DND-41 (cell line): Measurements from ENCODE around the gene SINHCAF.

Source experiments
- ATAC-seq: fragments of 200-7000 bp; cut with Tn5 transposase; 3 replicates; pipeline ENCODE4 v1.9.1; 2021; ENCODE audit warnings: low read depth; ENCODE audit not compliant: insufficient read depth
- DNase-seq: peaks from one replicate; pipeline ENCODE4 v3.0.0-alpha.2; 2020
- H2AFZ ChIP-seq: 2 replicates; pipeline ENCODE4 v1.6.0; 2012; ENCODE audit warnings: low read depth, low read length
- H3K27ac ChIP-seq: 2 replicates; pipeline ENCODE4 v1.5.1; 2012; ENCODE audit warnings: low read length, inconsistent platforms
- H3K27me3 ChIP-seq: fragments of 200-600 bp; sonication (generic); 2 replicates; pipeline ENCODE4 v1.6.0; 2012; ENCODE audit warnings: low read length, mild to moderate bottlenecking, inconsistent platforms; ENCODE audit not compliant: insufficient read depth, poor library complexity
- H3K36me3 ChIP-seq: 2 replicates; pipeline ENCODE4 v1.5.1; 2012; ENCODE audit warnings: low read length, inconsistent platforms; ENCODE audit not compliant: insufficient read depth
- H3K4me1 ChIP-seq: 2 replicates; pipeline ENCODE4 v1.5.1; 2012; ENCODE audit warnings: mild to moderate bottlenecking, low read length; ENCODE audit not compliant: insufficient read depth
- H3K4me2 ChIP-seq: 2 replicates; pipeline ENCODE4 v1.6.0; 2012; ENCODE audit warnings: mild to moderate bottlenecking, moderate library complexity, low read length, inconsistent platforms; ENCODE audit not compliant: insufficient read depth
- H3K4me3 ChIP-seq, 2 experiments: fragments of 200-600 bp in 1 of 2; shearing (Covaris generic) in 1 of 2; 2 replicates each; pipeline ENCODE4 v1.5.1; 2012 to 2016; ENCODE audit warnings: inconsistent platforms in 2 of 2, low read length in 2 of 2, mild to moderate bottlenecking in 2 of 2, low read depth in 1 of 2, moderate library complexity in 1 of 2
- H3K79me2 ChIP-seq: 2 replicates; pipeline ENCODE4 v1.6.0; 2012; ENCODE audit warnings: low read length, inconsistent platforms; ENCODE audit not compliant: insufficient read depth
- H3K9ac ChIP-seq: 2 replicates; pipeline ENCODE4 v1.6.0; 2012; ENCODE audit warnings: low read depth, mild to moderate bottlenecking, inconsistent platforms, low read length, moderate library complexity
- H3K9me3 ChIP-seq: 2 replicates; pipeline ENCODE4 v1.5.1; 2012; ENCODE audit warnings: low read length, moderate library complexity, mild to moderate bottlenecking, inconsistent platforms; ENCODE audit not compliant: insufficient read depth, severe bottlenecking
- H4K20me1 ChIP-seq: 2 replicates; pipeline ENCODE4 v1.6.0; 2012; ENCODE audit warnings: low read length; ENCODE audit not compliant: insufficient read depth
- EZH2 ChIP-seq: IDR thresholded peaks from 3 replicates; pipeline ENCODE4 v1.6.1; 2012; ENCODE audit warnings: borderline replicate concordance, low read depth, mild to moderate bottlenecking, moderate library complexity, low read length, inconsistent platforms; ENCODE audit not compliant: severe bottlenecking
- TF ChIP-seq, protein P1 (sequence below): IDR thresholded peaks from 2 replicates; pipeline ENCODE4 v1.5.1; 2012; ENCODE audit warnings: borderline replicate concordance, low read length, moderate library complexity, mild to moderate bottlenecking; ENCODE audit not compliant: poor library complexity, severe bottlenecking; ENCODE audit errors: extremely low read depth

Gene SINHCAF

DNA sequence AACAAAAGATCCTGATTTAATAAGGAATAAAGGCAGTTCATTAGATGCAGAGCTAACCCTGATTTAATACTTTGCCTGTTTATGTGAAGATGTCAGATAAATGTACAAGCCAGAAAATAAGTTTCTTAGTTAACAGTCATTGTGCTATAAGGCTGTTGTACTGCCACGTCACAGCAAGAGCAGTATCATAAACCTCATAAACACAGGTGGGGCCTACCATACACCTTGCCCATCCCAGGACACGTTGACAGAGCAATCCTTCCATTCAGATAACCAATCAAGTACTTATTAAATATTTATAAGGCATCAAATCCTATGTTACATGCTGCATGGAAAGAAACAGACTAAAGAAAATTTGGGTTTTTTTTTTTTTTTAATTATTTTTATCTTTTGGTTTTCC is 36.5 kb downstream of the SINHCAF start:
- Histone ChIP-seq H3K27ac (no peak overlapping the region), H3K9ac (no peak overlapping the region), H3K79me2 (peaks cover 47% of the 10 kb centered on the region), H3K9me3 (no peaks in the 10 kb centered on the region), H3K4me1 (no peaks in the 10 kb centered on the region), H3K4me2 (no peak overlapping the region), H2AFZ (no peak overlapping the region), H3K36me3 (peaks cover 96% of the 10 kb centered on the region), H3K27me3 (no peaks in the 10 kb centered on the region), H4K20me1 (peaks cover 20% of the 10 kb centered on the region; the same call in 1 of the 2 replicates), H3K4me3 (no peak overlapping the region)
- no peak for DNase-seq
- TF ChIP-seq, protein P1, sequence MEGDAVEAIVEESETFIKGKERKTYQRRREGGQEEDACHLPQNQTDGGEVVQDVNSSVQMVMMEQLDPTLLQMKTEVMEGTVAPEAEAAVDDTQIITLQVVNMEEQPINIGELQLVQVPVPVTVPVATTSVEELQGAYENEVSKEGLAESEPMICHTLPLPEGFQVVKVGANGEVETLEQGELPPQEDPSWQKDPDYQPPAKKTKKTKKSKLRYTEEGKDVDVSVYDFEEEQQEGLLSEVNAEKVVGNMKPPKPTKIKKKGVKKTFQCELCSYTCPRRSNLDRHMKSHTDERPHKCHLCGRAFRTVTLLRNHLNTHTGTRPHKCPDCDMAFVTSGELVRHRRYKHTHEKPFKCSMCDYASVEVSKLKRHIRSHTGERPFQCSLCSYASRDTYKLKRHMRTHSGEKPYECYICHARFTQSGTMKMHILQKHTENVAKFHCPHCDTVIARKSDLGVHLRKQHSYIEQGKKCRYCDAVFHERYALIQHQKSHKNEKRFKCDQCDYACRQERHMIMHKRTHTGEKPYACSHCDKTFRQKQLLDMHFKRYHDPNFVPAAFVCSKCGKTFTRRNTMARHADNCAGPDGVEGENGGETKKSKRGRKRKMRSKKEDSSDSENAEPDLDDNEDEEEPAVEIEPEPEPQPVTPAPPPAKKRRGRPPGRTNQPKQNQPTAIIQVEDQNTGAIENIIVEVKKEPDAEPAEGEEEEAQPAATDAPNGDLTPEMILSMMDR = no peak
- no peak for TF ChIP-seq EZH2
- no peak for ATAC-seq

DNA sequence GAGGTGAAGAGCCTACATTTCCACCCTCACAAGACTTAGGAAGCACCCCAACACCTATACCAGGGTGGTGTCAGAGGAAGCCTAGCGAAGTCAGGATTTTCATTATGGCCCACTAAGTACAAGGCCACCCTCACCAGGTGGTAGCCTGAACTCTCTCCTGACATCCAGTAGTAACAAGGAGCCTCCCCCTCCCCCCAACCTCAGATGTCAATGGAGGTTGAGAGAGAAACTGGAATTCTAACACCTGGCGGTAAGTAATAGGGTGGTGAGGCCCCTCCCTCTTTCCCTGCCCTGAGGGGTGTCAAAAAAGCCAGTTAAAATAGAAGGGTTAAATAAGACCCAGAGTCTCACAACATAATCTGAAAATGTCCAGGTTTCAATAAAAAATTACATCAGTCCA is 37.6 kb downstream of the SINHCAF start:
- ATAC-seq = no peak
- Histone ChIP-seq H3K27me3 (no peaks in the 10 kb centered on the region), H3K4me2 (no peak overlapping the region), H3K36me3 (peaks cover 96% of the 10 kb centered on the region), H3K4me1 (no peaks in the 10 kb centered on the region), H3K4me3 (no peak overlapping the region), H3K9me3 (no peaks in the 10 kb centered on the region), H3K9ac (no peak overlapping the region), H3K27ac (no peak overlapping the region), H3K79me2 (peaks cover 37% of the 10 kb centered on the region), H2AFZ (no peak overlapping the region), H4K20me1 (peaks cover 20% of the 10 kb centered on the region; the same call in 1 of the 2 replicates)
- no peak for DNase-seq
- TF ChIP-seq, protein P1 = no peak
- no peak for TF ChIP-seq EZH2

DNA sequence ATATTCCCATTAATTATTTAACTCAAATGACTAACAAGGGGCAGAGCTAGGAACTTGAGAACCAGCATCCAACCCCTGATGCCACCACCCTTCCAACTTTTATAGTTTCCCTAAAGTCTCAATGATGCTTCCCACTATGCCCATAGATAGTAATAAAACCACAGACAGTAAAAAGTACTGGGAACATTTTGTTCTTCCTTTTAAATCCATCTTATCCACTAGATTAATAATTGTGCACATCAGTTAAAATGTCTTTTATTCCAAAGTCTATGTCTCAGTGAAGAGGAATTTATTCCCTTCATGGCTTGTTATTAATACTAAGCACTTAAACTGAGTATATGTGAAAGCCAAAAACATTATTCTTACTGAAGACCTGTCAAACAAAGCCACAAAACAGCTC is 45.8 kb downstream of the SINHCAF start:
- ATAC-seq (no peak), DNase-seq (no peak)
- Histone ChIP-seq H4K20me1 (peaks cover 7% of the 10 kb centered on the region; the same call in 1 of the 2 replicates), H3K79me2 (no peaks in the 10 kb centered on the region), H3K4me3 (no peak overlapping the region), H3K27me3 (no peaks in the 10 kb centered on the region), H3K4me1 (no peaks in the 10 kb centered on the region), H2AFZ (no peak overlapping the region), H3K9ac (no peak overlapping the region), H3K36me3 (peaks cover 70% of the 10 kb centered on the region), H3K9me3 (no peaks in the 10 kb centered on the region), H3K27ac (no peak overlapping the region), H3K4me2 (no peak overlapping the region)
- TF ChIP-seq, protein P1 = no peak
- TF ChIP-seq EZH2 = no peak
